HEK293 (cell line): ENCODE data around the gene IGF2BP2.

ENCODE experiments used
- EGR2 ChIP-seq: fragments of 450-650 bp; formaldehyde crosslinking; IDR thresholded peaks from 2 replicates; pipeline ENCODE4 v1.5.1; 2016; ENCODE audit warnings: low read depth, missing biosample characterization, missing genetic modification characterization
- GLIS2 ChIP-seq: fragments of 450-650 bp; formaldehyde crosslinking; IDR thresholded peaks from 2 replicates; pipeline ENCODE4 v1.5.1; 2016; ENCODE audit warnings: missing biosample characterization, missing genetic modification characterization
- HOXA7 ChIP-seq: sonication (generic); formaldehyde crosslinking; IDR thresholded peaks from 2 replicates; pipeline ENCODE4 v1.8.1; 2022; ENCODE audit warnings: missing genetic modification reagents, borderline replicate concordance
- HOXC10 ChIP-seq: sonication (generic); formaldehyde crosslinking; IDR thresholded peaks from 2 replicates; pipeline ENCODE4 v1.8.1; 2023; ENCODE audit warnings: mild to moderate bottlenecking, missing genetic modification reagents
- HOXD13 ChIP-seq: sonication (generic); formaldehyde crosslinking; IDR thresholded peaks from 2 replicates; pipeline ENCODE4 v1.8.0; 2022; ENCODE audit warnings: missing genetic modification reagents, borderline replicate concordance
- PRDM10 ChIP-seq: fragments of 450-650 bp; formaldehyde crosslinking; IDR thresholded peaks from 2 replicates; pipeline ENCODE4 v1.5.1; 2016; ENCODE audit warnings: missing biosample characterization, missing genetic modification characterization
- SETDB1 ChIP-seq: IDR thresholded peaks from one replicate; pipeline ENCODE4 v1.6.1; 2017; ENCODE audit warnings: mild to moderate bottlenecking, low read length, moderate library complexity, mixed read lengths; ENCODE audit not compliant: insufficient read length
- WT1 ChIP-seq: fragments of 450-650 bp; formaldehyde crosslinking; IDR thresholded peaks from 2 replicates; pipeline ENCODE4 v1.5.1; 2016; ENCODE audit warnings: missing biosample characterization, missing genetic modification characterization
- ZBTB21 ChIP-seq: fragments of 450-650 bp; formaldehyde crosslinking; IDR thresholded peaks from 2 replicates; pipeline ENCODE4 v1.5.1; 2017; ENCODE audit warnings: missing biosample characterization, missing genetic modification characterization
- ZBTB7A ChIP-seq: fragments of 450-650 bp; formaldehyde crosslinking; IDR thresholded peaks from 2 replicates; pipeline ENCODE4 v1.5.1; 2016; ENCODE audit warnings: low read depth, missing biosample characterization, missing genetic modification characterization
- ZFHX2 ChIP-seq: fragments of 450-650 bp; formaldehyde crosslinking; conservative IDR thresholded peaks from 2 replicates; pipeline ENCODE4 v1.5.1; 2016; ENCODE audit warnings: missing biosample characterization, missing genetic modification characterization
- ZNF132 ChIP-seq: fragments of 450-650 bp; formaldehyde crosslinking; IDR thresholded peaks from 2 replicates; pipeline ENCODE4 v1.5.1; 2017; ENCODE audit warnings: missing biosample characterization, missing genetic modification characterization, borderline replicate concordance
- ZNF133 ChIP-seq: fragments of 450-650 bp; formaldehyde crosslinking; IDR thresholded peaks from 2 replicates; pipeline ENCODE4 v1.5.1; 2016; ENCODE audit warnings: missing biosample characterization, missing genetic modification characterization
- ZNF211 ChIP-seq: fragments of 450-650 bp; formaldehyde crosslinking; IDR thresholded peaks from 2 replicates; pipeline ENCODE4 v1.5.1; 2016; ENCODE audit warnings: low read depth, missing biosample characterization, missing genetic modification characterization
- ZNF214 ChIP-seq: fragments of 450-650 bp; formaldehyde crosslinking; IDR thresholded peaks from 2 replicates; pipeline ENCODE4 v1.5.1; 2017; ENCODE audit warnings: missing biosample characterization, mild to moderate bottlenecking, missing genetic modification characterization, borderline replicate concordance
- ZNF23 ChIP-seq: fragments of 450-650 bp; formaldehyde crosslinking; IDR thresholded peaks from 2 replicates; pipeline ENCODE4 v1.5.1; 2016; ENCODE audit warnings: missing biosample characterization, missing genetic modification characterization, borderline replicate concordance
- ZNF266 ChIP-seq: fragments of 450-650 bp; formaldehyde crosslinking; IDR thresholded peaks from 2 replicates; pipeline ENCODE4 v1.5.1; 2016; ENCODE audit warnings: missing biosample characterization, missing genetic modification characterization, low read depth
- ZNF280D ChIP-seq: fragments of 450-650 bp; formaldehyde crosslinking; IDR thresholded peaks from 2 replicates; pipeline ENCODE4 v1.5.1; 2016; ENCODE audit warnings: missing biosample characterization, missing genetic modification characterization
- ZNF416 ChIP-seq: fragments of 450-650 bp; formaldehyde crosslinking; IDR thresholded peaks from 2 replicates; pipeline ENCODE4 v1.5.1; 2016; ENCODE audit warnings: missing biosample characterization, missing genetic modification characterization
- ZNF449 ChIP-seq: fragments of 450-650 bp; formaldehyde crosslinking; IDR thresholded peaks from 2 replicates; pipeline ENCODE4 v1.5.1; 2017; ENCODE audit warnings: missing biosample characterization, mild to moderate bottlenecking, missing genetic modification characterization, moderate library complexity
- ZNF488 ChIP-seq: fragments of 450-650 bp; formaldehyde crosslinking; IDR thresholded peaks from 2 replicates; pipeline ENCODE4 v1.5.1; 2016; ENCODE audit warnings: missing biosample characterization, missing genetic modification characterization
- ZNF544 ChIP-seq: fragments of 450-650 bp; formaldehyde crosslinking; IDR thresholded peaks from 2 replicates; pipeline ENCODE4 v1.5.0; 2017; ENCODE audit warnings: missing biosample characterization, missing genetic modification characterization
- ZNF768 ChIP-seq: fragments of 450-650 bp; formaldehyde crosslinking; IDR thresholded peaks from 2 replicates; pipeline ENCODE4 v1.5.1; 2018; ENCODE audit warnings: missing biosample characterization, mild to moderate bottlenecking, missing genetic modification characterization
- ZNF791 ChIP-seq: fragments of 450-650 bp; formaldehyde crosslinking; IDR thresholded peaks from 2 replicates; pipeline ENCODE4 v1.5.1; 2016; ENCODE audit warnings: missing biosample characterization, missing genetic modification characterization
- ZSCAN18 ChIP-seq: fragments of 450-650 bp; formaldehyde crosslinking; IDR thresholded peaks from 2 replicates; pipeline ENCODE4 v1.5.1; 2016; ENCODE audit warnings: missing biosample characterization, missing genetic modification characterization
- TF ChIP-seq, protein P1 (sequence below): fragments of 450-650 bp; formaldehyde crosslinking; IDR thresholded peaks from 2 replicates; pipeline ENCODE4 v1.5.1; 2016; ENCODE audit warnings: missing biosample characterization, missing genetic modification characterization, borderline replicate concordance

The IGF2BP2 gene

DNA sequence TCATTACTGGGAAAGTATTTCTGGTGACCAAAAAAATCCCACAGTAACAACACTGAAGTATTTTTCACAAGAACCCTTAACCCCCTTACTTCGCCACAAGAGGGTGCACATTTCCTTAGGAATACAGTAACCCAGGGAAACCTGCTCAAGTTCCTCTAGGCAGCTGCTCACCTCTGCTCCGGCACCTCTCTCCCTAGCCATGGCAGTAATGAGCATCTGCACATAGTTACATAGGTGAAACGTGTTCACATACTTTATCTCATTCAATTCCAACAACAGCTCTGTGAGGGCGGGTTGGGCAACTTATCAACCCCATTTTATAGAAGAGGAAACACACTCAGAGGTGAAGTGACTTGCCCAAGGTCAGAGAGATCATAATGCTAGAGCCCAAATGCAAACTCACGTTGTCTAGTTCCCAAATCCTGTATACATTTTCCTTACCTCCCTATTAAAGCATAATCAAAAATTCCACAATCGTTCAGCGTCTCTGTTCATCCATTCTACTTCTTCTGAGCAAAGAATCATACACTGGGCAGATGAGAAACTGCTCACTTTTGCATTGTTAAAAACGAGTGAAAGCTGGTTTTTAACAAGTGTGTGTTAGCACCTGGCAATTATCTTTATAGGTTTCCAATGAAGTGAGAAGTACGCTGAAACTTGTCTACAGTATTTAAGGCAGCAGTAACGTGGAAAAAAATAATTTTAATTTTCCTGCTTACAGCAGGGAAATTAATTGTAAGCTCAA is 90.7 kb downstream of the IGF2BP2 start (continued):
- TF ChIP-seq ZNF280D (tag by site-specific recombination) (no peak), HOXA7 (CRISPR knock-in tag) (no peak), ZNF132 (tag by site-specific recombination) (no peak), ZNF544 (tag by site-specific recombination) (no peak), HOXD13 (CRISPR knock-in tag) (no peak), ZNF133 (tag by site-specific recombination) (no peak), ZNF791 (no peak), EGR2 (no peak), ZSCAN18 (tag by site-specific recombination) (no peak), ZNF416 (tag by site-specific recombination) (no peak), ZBTB7A (no peak), ZBTB21 (no peak), ZNF211 (tag by site-specific recombination) (no peak), HOXC10 (CRISPR knock-in tag) (no peak), ZNF768 (tag by site-specific recombination) (no peak), GLIS2 (no peak), ZNF214 (tag by site-specific recombination) (no peak), WT1 (no peak), ZNF23 (tag by site-specific recombination) (no peak), PRDM10 (tag by site-specific recombination) (peak; percentile 30; the same call in 1 of the 2 replicates), ZNF266 (tag by site-specific recombination) (no peak), SETDB1 (peak; percentile 78), ZNF449 (no peak), ZNF488 (tag by site-specific recombination) (no peak), ZFHX2 (no peak)
- TF ChIP-seq, protein P1, sequence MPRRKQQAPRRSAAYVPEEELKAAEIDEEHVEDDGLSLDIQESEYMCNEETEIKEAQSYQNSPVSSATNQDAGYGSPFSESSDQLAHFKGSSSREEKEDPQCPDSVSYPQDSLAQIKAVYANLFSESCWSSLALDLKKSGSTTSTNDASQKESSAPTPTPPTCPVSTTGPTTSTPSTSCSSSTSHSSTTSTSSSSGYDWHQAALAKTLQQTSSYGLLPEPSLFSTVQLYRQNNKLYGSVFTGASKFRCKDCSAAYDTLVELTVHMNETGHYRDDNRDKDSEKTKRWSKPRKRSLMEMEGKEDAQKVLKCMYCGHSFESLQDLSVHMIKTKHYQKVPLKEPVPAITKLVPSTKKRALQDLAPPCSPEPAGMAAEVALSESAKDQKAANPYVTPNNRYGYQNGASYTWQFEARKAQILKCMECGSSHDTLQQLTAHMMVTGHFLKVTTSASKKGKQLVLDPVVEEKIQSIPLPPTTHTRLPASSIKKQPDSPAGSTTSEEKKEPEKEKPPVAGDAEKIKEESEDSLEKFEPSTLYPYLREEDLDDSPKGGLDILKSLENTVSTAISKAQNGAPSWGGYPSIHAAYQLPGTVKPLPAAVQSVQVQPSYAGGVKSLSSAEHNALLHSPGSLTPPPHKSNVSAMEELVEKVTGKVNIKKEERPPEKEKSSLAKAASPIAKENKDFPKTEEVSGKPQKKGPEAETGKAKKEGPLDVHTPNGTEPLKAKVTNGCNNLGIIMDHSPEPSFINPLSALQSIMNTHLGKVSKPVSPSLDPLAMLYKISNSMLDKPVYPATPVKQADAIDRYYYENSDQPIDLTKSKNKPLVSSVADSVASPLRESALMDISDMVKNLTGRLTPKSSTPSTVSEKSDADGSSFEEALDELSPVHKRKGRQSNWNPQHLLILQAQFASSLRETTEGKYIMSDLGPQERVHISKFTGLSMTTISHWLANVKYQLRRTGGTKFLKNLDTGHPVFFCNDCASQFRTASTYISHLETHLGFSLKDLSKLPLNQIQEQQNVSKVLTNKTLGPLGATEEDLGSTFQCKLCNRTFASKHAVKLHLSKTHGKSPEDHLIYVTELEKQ (tag by site-specific recombination) = no peak
